Measurements from ENCODE around the gene YBX3. TPM values are rescaled to one million over a fixed set of nuclear protein-coding genes. Genes with fewer than 3 reads are reported as not detected.

The YBX3 gene
- total RNA-seq, 1 experiment from 2014 or later = 315 TPM

DNA sequence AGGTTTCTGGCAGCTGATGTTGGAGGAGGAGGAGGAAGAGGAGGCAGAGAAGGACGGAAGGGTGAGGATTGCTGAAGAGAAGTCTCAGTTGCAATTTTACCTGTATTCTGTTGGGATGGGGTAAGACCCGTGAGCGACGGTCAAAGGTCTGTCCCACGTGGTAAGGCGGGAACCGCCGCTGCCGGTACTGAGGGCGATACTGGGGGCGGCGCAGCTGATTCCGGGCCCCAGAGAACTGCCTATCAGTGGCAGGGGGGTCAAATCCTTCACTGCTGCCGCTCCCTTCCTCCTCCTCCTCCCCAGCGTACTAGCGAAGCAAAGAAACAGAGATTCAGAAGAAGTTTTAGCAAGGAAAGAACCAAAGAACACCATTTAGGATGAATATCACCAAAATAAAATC is 13.3 kb downstream of the YBX3 start:
- ChIA-PET CTCF (no interaction called here), POLR2A (no interaction called here)
- Mint-ChIP-seq H3K27ac (ENCODE audit: unreplicated experiment) (no peak overlapping the region), H3K4me1 (ENCODE audit: low read depth, unreplicated experiment) (no peaks in the 10 kb centered on the region), H3K9me3 (ENCODE audit: unreplicated experiment) (no peaks in the 10 kb centered on the region), H3K4me3 (ENCODE audit: unreplicated experiment) (no peak overlapping the region), H3K27me3 (ENCODE audit: insufficient read depth, unreplicated experiment) (no peaks in the 10 kb centered on the region), H3K36me3 (ENCODE audit: insufficient read depth, unreplicated experiment) (peaks cover 87% of the 10 kb centered on the region)
- H3K27me3 ChIP-seq (replicated peaks; ENCODE audit: control insufficient read depth, insufficient read depth, low read length) = no peaks in the 10 kb centered on the region
- H3K4me3 ChIP-seq (ENCODE audit: low read depth, low read length) = no peak overlapping the region
- no TSS peak for BruUV-seq (replicated peaks)
- TF ChIP-seq, protein P1, sequence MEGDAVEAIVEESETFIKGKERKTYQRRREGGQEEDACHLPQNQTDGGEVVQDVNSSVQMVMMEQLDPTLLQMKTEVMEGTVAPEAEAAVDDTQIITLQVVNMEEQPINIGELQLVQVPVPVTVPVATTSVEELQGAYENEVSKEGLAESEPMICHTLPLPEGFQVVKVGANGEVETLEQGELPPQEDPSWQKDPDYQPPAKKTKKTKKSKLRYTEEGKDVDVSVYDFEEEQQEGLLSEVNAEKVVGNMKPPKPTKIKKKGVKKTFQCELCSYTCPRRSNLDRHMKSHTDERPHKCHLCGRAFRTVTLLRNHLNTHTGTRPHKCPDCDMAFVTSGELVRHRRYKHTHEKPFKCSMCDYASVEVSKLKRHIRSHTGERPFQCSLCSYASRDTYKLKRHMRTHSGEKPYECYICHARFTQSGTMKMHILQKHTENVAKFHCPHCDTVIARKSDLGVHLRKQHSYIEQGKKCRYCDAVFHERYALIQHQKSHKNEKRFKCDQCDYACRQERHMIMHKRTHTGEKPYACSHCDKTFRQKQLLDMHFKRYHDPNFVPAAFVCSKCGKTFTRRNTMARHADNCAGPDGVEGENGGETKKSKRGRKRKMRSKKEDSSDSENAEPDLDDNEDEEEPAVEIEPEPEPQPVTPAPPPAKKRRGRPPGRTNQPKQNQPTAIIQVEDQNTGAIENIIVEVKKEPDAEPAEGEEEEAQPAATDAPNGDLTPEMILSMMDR (IDR thresholded peaks at IDR 0.05; ENCODE audit: insufficient read depth in 1 of 2, low read depth in 1 of 2, low read length in 1 of 2, severe bottlenecking in 1 of 2, unreplicated experiment in 1 of 2) = no peak
- H3K36me3 ChIP-seq (ENCODE audit: control insufficient read depth, insufficient read depth, low read length) = no peaks in the 10 kb centered on the region; the same call in none of the 2 replicates
- no peaks in the 10 kb centered on the region for H3K9me3 ChIP-seq
- intact Hi-C loops (cut with micrococcal nuclease; ENCODE audit: unreplicated experiment) = no loop called here
- DNase-seq = no peak
- no peaks in the 10 kb centered on the region for H3K4me1 ChIP-seq

DNA sequence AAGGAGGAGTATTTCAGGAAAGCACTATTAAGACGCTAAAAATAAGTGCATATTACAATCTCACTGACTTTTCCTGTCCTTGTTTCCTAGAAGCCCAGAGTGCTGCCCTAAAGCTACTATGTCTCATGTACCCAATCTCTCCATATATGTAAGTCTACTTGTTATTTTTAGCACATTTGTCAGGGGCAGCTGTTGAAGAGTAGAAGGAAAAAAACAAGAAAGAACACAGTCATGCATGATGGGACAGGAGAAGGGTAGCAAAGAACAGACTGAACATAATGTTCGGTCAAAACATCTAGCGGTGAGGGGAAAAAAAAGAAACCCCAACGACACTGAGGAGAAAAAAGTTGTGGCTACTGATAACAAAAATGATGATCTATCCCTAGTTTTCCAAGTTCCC is 14.3 kb downstream of the YBX3 start:
- intact Hi-C loops (cut with micrococcal nuclease; ENCODE audit: unreplicated experiment) = no loop called here
- no peaks in the 10 kb centered on the region; the same call in none of the 2 replicates for H3K36me3 ChIP-seq (ENCODE audit: control insufficient read depth, insufficient read depth, low read length)

DNA sequence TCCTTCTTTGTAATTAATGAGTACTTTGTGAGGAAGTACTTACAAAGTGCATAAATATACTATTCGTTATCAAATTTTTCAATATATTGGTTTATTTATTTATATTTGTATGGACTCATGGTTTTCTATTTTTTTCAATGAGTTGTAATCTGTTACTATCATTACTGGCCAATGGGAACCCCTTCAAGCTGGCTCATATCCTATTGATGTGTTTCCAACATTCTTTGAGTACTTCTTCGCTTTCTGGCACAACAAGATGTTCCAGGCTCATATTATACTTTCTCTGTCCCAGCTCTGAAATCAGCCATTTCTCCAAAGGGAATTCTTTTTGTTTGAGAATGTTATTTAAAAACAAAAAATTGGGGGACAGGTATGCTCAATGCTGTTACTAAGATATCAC is 17.5 kb downstream of the YBX3 start:
- TF ChIP-seq, protein P1 (IDR thresholded peaks at IDR 0.05; ENCODE audit: insufficient read depth in 1 of 2, low read depth in 1 of 2, low read length in 1 of 2, severe bottlenecking in 1 of 2, unreplicated experiment in 1 of 2) = no peak
- intact Hi-C loops (cut with micrococcal nuclease; ENCODE audit: unreplicated experiment) = no loop called here
- no TSS peak for BruUV-seq (replicated peaks)
- ChIA-PET POLR2A (no interaction called here), CTCF (no interaction called here)
- Histone ChIP-seq H3K9me3 (no peaks in the 10 kb centered on the region), H3K27me3 (replicated peaks; ENCODE audit: control insufficient read depth, insufficient read depth, low read length) (no peaks in the 10 kb centered on the region), H3K36me3 (ENCODE audit: control insufficient read depth, insufficient read depth, low read length) (peaks cover 1% of the 10 kb centered on the region), H3K4me3 (ENCODE audit: low read depth, low read length) (no peak overlapping the region), H3K4me1 (no peaks in the 10 kb centered on the region)
- Mint-ChIP-seq H3K4me3 (ENCODE audit: unreplicated experiment) (no peak overlapping the region), H3K27ac (ENCODE audit: unreplicated experiment) (no peak overlapping the region), H3K27me3 (ENCODE audit: insufficient read depth, unreplicated experiment) (no peaks in the 10 kb centered on the region), H3K4me1 (ENCODE audit: low read depth, unreplicated experiment) (no peaks in the 10 kb centered on the region), H3K9me3 (ENCODE audit: unreplicated experiment) (no peaks in the 10 kb centered on the region), H3K36me3 (ENCODE audit: insufficient read depth, unreplicated experiment) (peaks cover 85% of the 10 kb centered on the region)
- no peak for DNase-seq

More for the DNA sequence above, 14.3 kb downstream of the YBX3 start:
- no peaks in the 10 kb centered on the region for H3K4me1 Mint-ChIP-seq (ENCODE audit: low read depth, unreplicated experiment)
- ChIA-PET POLR2A (no interaction called here), CTCF (no interaction called here)
- H3K27ac Mint-ChIP-seq (ENCODE audit: unreplicated experiment) = no peak overlapping the region
- H3K9me3 Mint-ChIP-seq (ENCODE audit: unreplicated experiment) = no peaks in the 10 kb centered on the region
- no peaks in the 10 kb centered on the region for H3K9me3 ChIP-seq
- TF ChIP-seq, protein P1 (IDR thresholded peaks at IDR 0.05; ENCODE audit: insufficient read depth in 1 of 2, low read depth in 1 of 2, low read length in 1 of 2, severe bottlenecking in 1 of 2, unreplicated experiment in 1 of 2) = no peak
- H3K4me3 Mint-ChIP-seq (ENCODE audit: unreplicated experiment) = no peak overlapping the region
- no peaks in the 10 kb centered on the region for H3K4me1 ChIP-seq
- BruUV-seq (replicated peaks) = no TSS peak
- DNase-seq = no peak
- H3K4me3 ChIP-seq (ENCODE audit: low read depth, low read length) = no peak overlapping the region
- no peaks in the 10 kb centered on the region for H3K27me3 ChIP-seq (replicated peaks; ENCODE audit: control insufficient read depth, insufficient read depth, low read length)
- peaks cover 87% of the 10 kb centered on the region for H3K36me3 Mint-ChIP-seq (ENCODE audit: insufficient read depth, unreplicated experiment)
- no peaks in the 10 kb centered on the region for H3K27me3 Mint-ChIP-seq (ENCODE audit: insufficient read depth, unreplicated experiment)
